Measurements from ENCODE around the gene GYG1. TPM values are rescaled to one million over a fixed set of nuclear protein-coding genes. Genes with fewer than 3 reads are reported as not detected.
"Not testable (repeated sequence)": the region's sequence is repeated elsewhere in the genome, so short reads cannot be mapped to it uniquely, and the experiment has no call there.

The GYG1 gene
- total RNA-seq, 1 donor from 2014 or later = 26.0 TPM

- H3K36me3 Mint-ChIP-seq (ENCODE audit: insufficient read depth) = no peaks in the 10 kb centered on the region
- peaks cover 8% of the 10 kb centered on the region for H3K9me3 Mint-ChIP-seq (ENCODE audit: low read depth)
- H3K4me3 Mint-ChIP-seq (ENCODE audit: low read depth) = no peak overlapping the region
- no peak overlapping the region for H3K27ac Mint-ChIP-seq
- H3K4me1 Mint-ChIP-seq (ENCODE audit: low read depth) = no peaks in the 10 kb centered on the region
- TF ChIP-seq CTCF (IDR thresholded peaks at IDR 0.05; ENCODE audit: unreplicated experiment) = no peak
- DNase-seq (ENCODE audit: low spot score, unreplicated experiment) = no peak
- H3K27me3 Mint-ChIP-seq = peaks cover 11% of the 10 kb centered on the region
These were observed 10.1 kb upstream of the GYG1 start for GRCh38 chr3:148981273-148981672.

- not testable (repeated sequence) for H3K4me3 Mint-ChIP-seq (ENCODE audit: low read depth); H3K36me3 Mint-ChIP-seq (ENCODE audit: insufficient read depth); H3K4me1 Mint-ChIP-seq (ENCODE audit: low read depth); DNase-seq (ENCODE audit: low spot score, unreplicated experiment); H3K9me3 Mint-ChIP-seq (ENCODE audit: low read depth); H3K27ac Mint-ChIP-seq
- peaks cover 14% of the 10 kb centered on the region for H3K27me3 Mint-ChIP-seq
These were observed 3.8 kb upstream of the GYG1 start for GRCh38 chr3:148987551-148987950.

DNA sequence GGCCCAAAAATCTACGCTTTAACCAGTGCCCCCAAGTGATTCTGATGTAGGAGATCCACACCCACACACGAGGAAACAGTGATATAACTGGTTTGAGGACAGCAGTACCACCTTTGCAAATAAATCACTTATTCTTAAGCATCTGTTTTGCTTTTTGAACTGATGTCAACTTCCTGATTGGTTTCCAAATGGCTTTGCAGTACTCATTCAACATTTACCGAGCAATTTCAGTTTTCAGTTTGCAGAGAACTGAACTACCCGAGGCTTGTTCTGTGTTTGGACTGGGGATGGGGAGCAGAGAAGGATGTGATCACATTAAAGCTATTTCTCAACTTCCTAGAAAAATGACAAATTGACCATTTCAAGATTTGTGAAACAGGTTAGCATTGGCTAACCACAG lies 1.1 kb upstream of the GYG1 start:
- Mint-ChIP-seq H3K4me1 (ENCODE audit: low read depth) (peaks cover 12% of the 10 kb centered on the region), H3K4me3 (ENCODE audit: low read depth) (peak overlapping the region; percentile 71), H3K36me3 (ENCODE audit: insufficient read depth) (no peaks in the 10 kb centered on the region), H3K27me3 (peaks cover 10% of the 10 kb centered on the region), H3K27ac (no peak overlapping the region), H3K9me3 (ENCODE audit: low read depth) (no peaks in the 10 kb centered on the region)
- no peak for TF ChIP-seq CTCF (IDR thresholded peaks at IDR 0.05; ENCODE audit: unreplicated experiment)
- DNase-seq (ENCODE audit: low spot score, unreplicated experiment) = no peak

DNA sequence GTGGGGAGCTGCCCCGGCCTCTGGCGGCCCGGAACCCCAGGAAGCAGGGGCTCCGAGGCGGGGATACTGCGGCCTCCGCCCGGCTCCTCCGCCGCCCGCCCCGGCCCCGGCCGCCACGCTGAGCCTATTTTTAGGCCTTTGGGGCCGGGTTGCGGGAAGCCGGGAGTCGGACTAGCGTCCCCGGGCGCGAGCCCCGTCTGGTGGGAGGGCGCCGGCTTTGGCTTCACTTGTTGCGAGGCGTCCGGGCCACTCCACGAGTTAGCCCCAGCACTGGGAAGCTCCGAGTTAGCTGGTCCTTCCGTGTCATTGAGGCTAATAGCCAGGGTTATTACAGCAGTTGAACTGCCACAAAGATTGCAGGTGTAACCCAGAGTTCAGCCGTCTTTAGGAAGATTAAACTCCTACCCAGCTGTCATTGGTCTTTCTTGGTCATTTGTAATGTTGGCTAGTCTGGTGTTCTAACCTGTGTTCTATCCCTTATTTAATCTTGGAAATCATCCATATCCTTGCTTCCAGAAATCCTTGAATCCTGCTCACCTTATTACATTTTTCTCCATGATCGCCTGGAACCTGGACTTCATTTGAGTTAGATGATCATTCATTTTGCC lies 791 bp downstream of the GYG1 start:
- TF ChIP-seq CTCF (IDR thresholded peaks at IDR 0.05; ENCODE audit: unreplicated experiment) = no peak
- peaks cover 7% of the 10 kb centered on the region for H3K36me3 Mint-ChIP-seq (ENCODE audit: insufficient read depth)
- H3K27ac Mint-ChIP-seq = peak overlapping the region; percentile 82

DNA sequence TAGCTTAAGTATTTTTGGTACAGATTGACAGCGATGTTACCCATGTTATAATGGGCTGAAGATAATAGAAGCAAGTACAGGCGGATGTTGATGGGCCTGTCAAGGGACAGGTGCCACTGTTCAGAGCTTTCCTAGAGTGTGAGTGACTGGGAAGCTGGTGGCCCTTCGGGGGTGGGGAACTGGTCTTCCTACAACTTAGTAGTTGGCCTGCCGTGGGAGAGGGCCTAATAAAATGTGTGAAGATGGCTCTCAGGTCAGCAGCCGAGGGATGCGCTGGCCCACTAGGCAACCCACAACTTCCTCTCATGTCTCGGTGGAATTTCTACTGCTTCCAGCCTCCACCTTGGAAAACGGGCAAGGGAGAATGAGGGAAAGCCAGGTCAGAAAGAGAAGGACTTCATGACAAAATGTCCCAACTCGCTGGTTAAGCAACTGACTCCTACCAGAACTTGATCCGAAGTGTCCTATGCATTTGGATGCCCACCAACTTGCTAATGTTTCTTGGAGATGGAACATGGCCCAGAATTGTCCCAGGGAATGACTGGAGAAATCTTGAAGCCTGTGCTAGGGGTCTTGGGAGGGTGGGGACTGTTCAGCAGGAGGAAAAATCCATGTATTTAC lies 1.4 kb downstream of the GYG1 start:
- H3K4me3 Mint-ChIP-seq (ENCODE audit: low read depth) = peak overlapping the region; percentile 76
- H3K9me3 Mint-ChIP-seq (ENCODE audit: low read depth) = no peaks in the 10 kb centered on the region
- TF ChIP-seq CTCF (IDR thresholded peaks at IDR 0.05; ENCODE audit: unreplicated experiment) = no peak
- peaks cover 7% of the 10 kb centered on the region for H3K36me3 Mint-ChIP-seq (ENCODE audit: insufficient read depth)
- H3K27me3 Mint-ChIP-seq = peaks cover 3% of the 10 kb centered on the region
- peak overlapping the region; percentile 4 for H3K27ac Mint-ChIP-seq
- DNase-seq (ENCODE audit: low spot score, unreplicated experiment) = no peak
- H3K4me1 Mint-ChIP-seq (ENCODE audit: low read depth) = peaks cover 12% of the 10 kb centered on the region

More for the DNA sequence above, 791 bp downstream of the GYG1 start:
- peak; percentile 28 for DNase-seq (ENCODE audit: low spot score, unreplicated experiment)
- Mint-ChIP-seq H3K4me1 (ENCODE audit: low read depth) (peaks cover 12% of the 10 kb centered on the region), H3K9me3 (ENCODE audit: low read depth) (no peaks in the 10 kb centered on the region), H3K4me3 (ENCODE audit: low read depth) (peak overlapping the region; percentile 76), H3K27me3 (peaks cover 3% of the 10 kb centered on the region)

DNA sequence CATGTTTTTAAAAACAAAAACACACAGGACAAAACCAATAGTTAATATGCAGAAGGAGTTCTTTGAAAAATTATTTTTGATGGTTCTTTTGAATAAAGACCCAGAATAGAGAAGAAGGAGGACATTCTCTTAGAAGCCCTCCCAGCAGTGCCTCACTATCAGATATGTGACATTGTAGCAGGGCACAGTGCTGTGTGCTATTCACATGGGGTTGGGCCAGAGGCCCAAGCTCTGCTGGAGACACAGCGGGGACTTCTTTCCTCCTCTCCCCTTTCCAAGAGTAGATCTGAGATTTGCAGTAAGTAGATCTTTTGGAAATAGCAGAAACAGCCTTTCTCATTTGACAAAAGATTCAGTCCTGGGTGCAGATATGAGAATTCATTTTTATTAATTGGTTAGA lies 6.3 kb downstream of the GYG1 start:
- DNase-seq (ENCODE audit: low spot score, unreplicated experiment) = no peak
- Mint-ChIP-seq H3K4me3 (ENCODE audit: low read depth) (no peak overlapping the region), H3K4me1 (ENCODE audit: low read depth) (peaks cover 7% of the 10 kb centered on the region), H3K27me3 (no peaks in the 10 kb centered on the region), H3K9me3 (ENCODE audit: low read depth) (no peaks in the 10 kb centered on the region), H3K36me3 (ENCODE audit: insufficient read depth) (peaks cover 11% of the 10 kb centered on the region), H3K27ac (no peak overlapping the region)
- TF ChIP-seq CTCF (IDR thresholded peaks at IDR 0.05; ENCODE audit: unreplicated experiment) = no peak
